Erythroblast (primary cell): ENCODE results near the gene RRAGD.
A peak's percentile ranks its signal among the peaks of the same experiment; 100 is the strongest.

ENCODE experiments used
- DNase-seq, 2 experiments: peaks; one replicate each; lab custom pipeline; 2025; lab: John Stamatoyannopoulos, UW
- GATA1 ChIP-seq: IDR thresholded peaks from 2 replicates; pipeline ENCODE4 v1.6.1; 2011; ENCODE audit warnings: low read depth, mild to moderate bottlenecking, control low read depth, low read length, moderate library complexity
- POLR2A ChIP-seq: IDR thresholded peaks from 2 replicates; pipeline ENCODE4 v1.6.1; 2011; ENCODE audit warnings: mild to moderate bottlenecking, low read length

The RRAGD gene

GRCh38 chr6:89375427-89376267 lies 36.4 kb downstream of the RRAGD start:
- no peak for TF ChIP-seq POLR2A
- no peak for TF ChIP-seq GATA1
- peak; percentile 4 to 16 for DNase-seq

GRCh38 chr6:89372506-89372901 lies 39.6 kb downstream of the RRAGD start:
- no peak for DNase-seq
- no peak for TF ChIP-seq POLR2A

GRCh38 chr6:89371849-89372505 lies 40.1 kb downstream of the RRAGD start:
- TF ChIP-seq GATA1, result no peak
- no peak for TF ChIP-seq POLR2A
- DNase-seq, result peak; percentile 68 to 80

GRCh38 chr6:89368999-89369398 lies 43.1 kb downstream of the RRAGD start:
- TF ChIP-seq POLR2A, result no peak
- DNase-seq, result no peak

GRCh38 chr6:89368107-89368506 lies 44.0 kb downstream of the RRAGD start:
- DNase-seq, result peak; percentile 57 to 79
- no peak for TF ChIP-seq GATA1
- TF ChIP-seq POLR2A, result no peak

- no peak for TF ChIP-seq POLR2A
- TF ChIP-seq GATA1, result no peak
- DNase-seq, result no peak
These were observed 47.5 kb downstream of the RRAGD start for GRCh38 chr6:89364586-89364985.

- no peak for DNase-seq
- TF ChIP-seq POLR2A (no peak), GATA1 (no peak)
These were observed 50.9 kb downstream of the RRAGD start for GRCh38 chr6:89361171-89361570.

GRCh38 chr6:89360415-89360999 lies 51.6 kb downstream of the RRAGD start:
- no peak for TF ChIP-seq POLR2A
- no peak for TF ChIP-seq GATA1
- DNase-seq, result no peak

- DNase-seq, result no peak
These were observed 52.5 kb downstream of the RRAGD start for GRCh38 chr6:89359561-89359960.

GRCh38 chr6:89357390-89357789 lies 54.7 kb downstream of the RRAGD start:
- DNase-seq, result peak; percentile 8 to 18
- no peak for TF ChIP-seq POLR2A
- TF ChIP-seq GATA1, result no peak

More at GRCh38 chr6:89359561-89359960, 52.5 kb downstream of the RRAGD start:
- TF ChIP-seq GATA1, result no peak
- no peak for TF ChIP-seq POLR2A

GRCh38 chr6:89356642-89357170 lies 55.4 kb downstream of the RRAGD start:
- no peak for DNase-seq
- no peak for TF ChIP-seq GATA1
- no peak for TF ChIP-seq POLR2A

GRCh38 chr6:89355511-89356194 lies 56.4 kb downstream of the RRAGD start:
- peak in 1 of 2 experiments; percentile 6 for DNase-seq
- no peak for TF ChIP-seq POLR2A
- no peak for TF ChIP-seq GATA1

GRCh38 chr6:89353702-89354392 lies 58.2 kb downstream of the RRAGD start:
- no peak for TF ChIP-seq POLR2A
- peak in 1 of 2 experiments; percentile 20 for DNase-seq
